Neutrophil (primary cell): ENCODE data around the gene COLGALT1.
"Not testable (repeated sequence)": the region's sequence is repeated elsewhere in the genome, so short reads cannot be mapped to it uniquely, and the experiment has no call there.

Source experiments
- H3K27ac ChIP-seq: fragments of 200-600 bp; sonication (generic); 2 replicates; pipeline ENCODE4 v1.5.1; 2016; ENCODE audit warnings: mild to moderate bottlenecking, moderate library complexity
- H3K27me3 ChIP-seq: fragments of 200-600 bp; sonication (generic); 2 replicates; pipeline ENCODE4 v1.6.0; 2016; ENCODE audit warnings: mild to moderate bottlenecking
- H3K36me3 ChIP-seq: fragments of 200-600 bp; sonication (generic); 2 replicates; pipeline ENCODE4 v1.5.1; 2017
- H3K4me1 ChIP-seq, 2 experiments: fragments of 200-600 bp in 1 of 2; sonication (generic) in 1 of 2; 1 replicate in 1 of 2; 2 replicates in 1 of 2; pipeline versions ENCODE4 v1.5.1 to v1.6.1; 2013 to 2016; ENCODE audit warnings: low read depth in 1 of 2, low read length in 1 of 2, mild to moderate bottlenecking in 1 of 2, moderate library complexity in 1 of 2; ENCODE audit not compliant: control insufficient read depth in 1 of 2, insufficient read depth in 1 of 2
- H3K4me3 ChIP-seq, 2 experiments: fragments of 200-600 bp in 1 of 2; sonication (generic) in 1 of 2; 1 replicate in 1 of 2; 2 replicates in 1 of 2; pipeline ENCODE4 v1.5.1; 2013 to 2016; ENCODE audit warnings: low read depth in 1 of 2, low read length in 1 of 2, mild to moderate bottlenecking in 1 of 2, moderate library complexity in 1 of 2
- H3K9me3 ChIP-seq: fragments of 200-600 bp; sonication (generic); 2 replicates; pipeline ENCODE4 v1.5.1; 2016
- CTCF ChIP-seq: fragments of 200-600 bp; sonication (generic); IDR thresholded peaks from 2 replicates; pipeline ENCODE4 v1.5.1; 2016; ENCODE audit warnings: antibody characterized with exemption

COLGALT1 gene

GRCh38 chr19:17562561-17562960 is 7.1 kb downstream of the COLGALT1 start:
- Histone ChIP-seq H3K27ac (peak overlapping the region; percentile 79), H3K36me3 (peaks cover 64% of the 10 kb centered on the region)
- no peak for TF ChIP-seq CTCF

GRCh38 chr19:17564781-17565180 is 9.3 kb downstream of the COLGALT1 start:
- no peak for TF ChIP-seq CTCF
- no peak overlapping the region for H3K27ac ChIP-seq
- no peaks in the 10 kb centered on the region for H3K9me3 ChIP-seq
- peaks cover 22 to 31% of the 10 kb centered on the region in 2 experiments for H3K4me1 ChIP-seq
- H3K36me3 ChIP-seq, result peaks cover 83% of the 10 kb centered on the region
- no peaks in the 10 kb centered on the region for H3K27me3 ChIP-seq
- H3K4me3 ChIP-seq, result no peak overlapping the region

More at GRCh38 chr19:17562561-17562960, 7.1 kb downstream of the COLGALT1 start:
- Histone ChIP-seq H3K9me3 (no peaks in the 10 kb centered on the region), H3K27me3 (no peaks in the 10 kb centered on the region), H3K4me1 (peaks cover 34 to 50% of the 10 kb centered on the region in 2 experiments), H3K4me3 (no peak overlapping the region)

- Histone ChIP-seq H3K27me3 (no peaks in the 10 kb centered on the region), H3K4me3 (no peak overlapping the region), H3K9me3 (no peaks in the 10 kb centered on the region), H3K36me3 (peaks cover 84% of the 10 kb centered on the region), H3K27ac (peak overlapping the region; percentile 25), H3K4me1 (peaks cover 16 to 22% of the 10 kb centered on the region in 2 experiments)
- TF ChIP-seq CTCF, result no peak
These were observed 10.2 kb downstream of the COLGALT1 start for GRCh38 chr19:17565611-17566010.

- Histone ChIP-seq H3K36me3 (peaks cover 91% of the 10 kb centered on the region), H3K4me3 (no peak overlapping the region), H3K4me1 (no peaks in the 10 kb centered on the region), H3K27me3 (no peaks in the 10 kb centered on the region), H3K9me3 (no peaks in the 10 kb centered on the region), H3K27ac (no peak overlapping the region)
- no peak for TF ChIP-seq CTCF
These were observed 12.5 kb downstream of the COLGALT1 start for GRCh38 chr19:17567940-17568339.

- H3K27me3 ChIP-seq, H3K9me3 ChIP-seq, H3K4me1 ChIP-seq, H3K4me3 ChIP-seq, H3K27ac ChIP-seq: not testable (repeated sequence)
- peaks cover 79% of the 10 kb centered on the region for H3K36me3 ChIP-seq
These were observed 14.8 kb downstream of the COLGALT1 start for GRCh38 chr19:17570291-17570690.

- H3K27me3 ChIP-seq, result no peaks in the 10 kb centered on the region
- H3K9me3 ChIP-seq, result no peaks in the 10 kb centered on the region
- peaks cover 79% of the 10 kb centered on the region for H3K36me3 ChIP-seq
- no peak overlapping the region for H3K27ac ChIP-seq
- no peak overlapping the region for H3K4me3 ChIP-seq
- H3K4me1 ChIP-seq, result peaks cover 0 to 6% of the 10 kb centered on the region in 2 experiments
- no peak for TF ChIP-seq CTCF
These were observed 15.3 kb downstream of the COLGALT1 start for GRCh38 chr19:17570791-17571190.
